NT2/D1 (cell line): Measurements from ENCODE around the gene TMEM165.

Experiments used
- SUZ12 ChIP-seq: IDR thresholded peaks from 2 replicates; pipeline ENCODE4 v1.6.1; 2011; ENCODE audit not compliant: insufficient read length, insufficient read depth; ENCODE audit errors: extremely low read depth
- YY1 ChIP-seq: IDR thresholded peaks from 2 replicates; pipeline ENCODE4 v1.6.1; 2011; ENCODE audit not compliant: insufficient read length, insufficient read depth
- ZNF274 ChIP-seq: IDR thresholded peaks from 2 replicates; pipeline ENCODE4 v1.6.1; 2011; ENCODE audit warnings: mild to moderate bottlenecking, low read depth, low read length

DNA sequence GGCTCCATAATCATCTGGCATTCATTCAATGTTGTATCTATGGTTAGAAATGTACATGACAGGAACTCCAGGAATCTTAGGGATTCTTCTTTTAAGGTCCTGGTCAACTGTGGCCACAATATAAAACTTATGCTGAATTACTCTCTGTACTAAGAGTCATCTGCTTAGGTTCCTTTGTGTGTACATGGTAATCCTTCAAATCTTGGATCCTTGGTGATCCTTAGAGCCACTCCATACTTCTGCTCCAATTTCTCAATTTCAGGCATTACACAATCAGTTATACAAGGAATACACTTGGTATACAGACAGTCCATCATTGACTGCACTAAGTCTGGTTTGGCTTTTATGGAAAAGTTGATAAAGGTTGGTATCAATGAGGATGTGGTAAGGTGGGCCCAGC lies 43.9 kb upstream of the TMEM165 start:
- no peak for TF ChIP-seq YY1
- TF ChIP-seq ZNF274: no peak
- no peak for TF ChIP-seq SUZ12
